GM19025 (cell line): ENCODE data around the gene FBN3.

Source experiments
- ATAC-seq: cut with Tn5 transposase; IDR thresholded peaks from one replicate; pipeline ENCODE4 v1.9.1; 2021; ENCODE audit warnings: mild to moderate bottlenecking, low read depth, moderate library complexity; ENCODE audit not compliant: unreplicated experiment

The FBN3 gene

GRCh38 chr19:8069096-8069973 is 80.1 kb downstream of the FBN3 start:
- no peak for ATAC-seq

- no peak for ATAC-seq
These were observed 83.5 kb downstream of the FBN3 start for GRCh38 chr19:8065875-8066261.

- ATAC-seq, result no peak
These were observed 84.2 kb downstream of the FBN3 start for GRCh38 chr19:8064911-8065874.

GRCh38 chr19:8057545-8058270 is 91.7 kb downstream of the FBN3 start:
- ATAC-seq, result no peak

- ATAC-seq, result no peak
These were observed 92.9 kb downstream of the FBN3 start for GRCh38 chr19:8056533-8056932.

- no peak for ATAC-seq
These were observed 95.2 kb downstream of the FBN3 start for GRCh38 chr19:8054169-8054568.

DNA sequence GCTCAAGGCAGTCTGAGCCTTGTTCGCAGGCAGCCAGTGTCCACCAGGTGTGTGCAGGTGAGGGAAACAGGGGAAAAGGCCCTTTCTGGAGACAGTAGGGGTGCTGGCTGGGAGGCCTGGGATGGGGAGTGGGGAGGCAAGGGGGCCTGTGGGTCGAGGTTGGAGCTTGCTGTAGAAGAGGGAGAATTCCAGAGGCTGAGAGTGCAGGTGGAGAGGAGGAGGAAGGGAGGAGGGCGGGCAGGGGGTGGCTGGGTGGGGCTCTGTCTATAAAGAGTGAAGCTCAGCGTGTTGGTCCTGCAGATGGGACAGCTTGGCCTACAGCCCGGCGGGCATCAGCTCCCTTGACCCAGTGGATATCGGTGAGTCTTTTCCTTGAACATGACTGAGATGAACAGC is 96.9 kb downstream of the FBN3 start, which contains the start of gene CCL25:
CCL25 (plus strand) TSS at position 297 of the 396 bp plus-strand sequence. CDS start 290 bp downstream, outside the sequence.
- no peak for ATAC-seq

GRCh38 chr19:8050274-8051096 is 98.9 kb downstream of the FBN3 start:
- ATAC-seq, result peak; percentile 71

DNA sequence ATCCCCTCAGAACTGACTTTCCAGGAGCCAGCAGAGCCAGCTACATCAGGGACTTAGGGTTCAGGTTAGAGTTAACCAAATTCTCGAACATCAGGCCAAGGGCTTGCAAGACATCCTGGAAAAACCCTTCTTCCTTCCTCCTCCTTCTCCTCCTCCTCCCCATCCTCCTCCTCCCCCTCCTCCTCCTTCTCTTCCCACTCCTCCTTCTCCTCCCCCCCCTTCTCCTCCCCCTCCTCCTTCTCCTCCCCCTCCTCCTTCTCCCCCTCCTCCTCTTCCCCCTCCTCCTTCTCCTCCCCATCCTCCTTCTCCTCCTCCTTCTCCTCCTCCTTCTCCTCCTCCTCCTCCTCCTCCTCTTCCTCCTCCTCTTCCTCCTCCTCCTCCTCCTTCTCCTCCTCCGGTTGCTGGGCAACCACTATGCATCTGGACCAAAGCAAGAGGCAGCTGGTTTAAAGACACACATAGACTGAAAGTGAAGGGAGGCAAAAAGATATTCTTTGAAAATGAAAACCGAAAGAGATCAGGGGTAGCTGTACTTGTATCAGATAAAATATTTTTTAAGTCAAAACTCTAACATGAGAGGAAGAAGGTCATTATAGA is 102.7 kb downstream of the FBN3 start:
- no peak for ATAC-seq

DNA sequence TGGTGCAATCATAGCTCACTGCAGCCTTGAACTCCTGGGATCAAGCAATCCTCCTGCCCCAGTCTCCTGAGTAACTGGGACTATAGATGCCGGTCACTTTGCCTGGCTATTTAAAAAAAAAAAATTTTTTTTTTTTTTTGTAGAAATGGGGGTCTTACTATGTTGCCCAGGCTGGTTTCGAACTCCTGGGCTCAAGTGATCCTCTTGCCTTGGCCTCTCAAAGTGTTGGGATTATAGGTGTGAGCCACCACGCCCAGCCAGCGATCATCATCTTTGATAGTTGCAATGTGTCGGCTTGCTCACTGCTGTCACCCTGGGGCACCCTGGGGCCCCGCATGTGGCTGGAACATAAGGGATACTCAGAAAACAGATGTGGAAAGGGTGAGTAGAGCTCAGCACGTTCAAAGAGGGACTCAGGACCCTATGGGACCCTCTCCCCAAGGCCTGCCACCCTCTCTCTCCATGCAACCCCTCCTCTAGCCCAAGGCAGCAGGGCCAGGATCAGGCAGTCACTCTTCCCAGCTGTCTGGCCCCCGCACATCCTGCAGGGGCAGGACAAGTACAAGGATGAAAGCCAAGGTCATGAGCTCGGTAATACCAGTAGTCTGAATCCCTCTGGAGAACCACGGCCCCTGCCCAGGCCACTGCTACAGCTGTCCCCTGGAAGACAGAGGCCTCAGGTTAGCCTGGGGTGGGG is 103.4 kb downstream of the FBN3 start:
- ATAC-seq, result no peak

DNA sequence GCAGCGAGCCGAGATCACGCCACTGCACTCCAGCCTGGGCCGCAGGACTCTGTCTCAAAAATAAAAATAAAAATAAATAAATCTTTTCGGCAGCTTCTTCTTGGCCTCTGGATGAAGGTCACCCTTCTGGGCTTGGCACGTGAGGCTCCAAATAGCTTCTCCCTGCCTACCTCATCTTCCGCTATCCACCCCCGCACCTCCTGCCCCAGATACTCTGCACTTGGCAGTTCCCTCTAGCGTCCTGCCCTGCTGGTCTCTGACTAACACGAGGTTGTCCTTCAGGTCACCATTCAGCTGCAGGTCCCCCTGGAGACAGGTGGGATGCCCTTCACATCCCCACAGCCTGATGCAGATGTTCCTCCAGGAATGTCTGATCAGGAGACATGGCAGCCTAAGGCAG is 105.4 kb downstream of the FBN3 start:
- ATAC-seq, result no peak

DNA sequence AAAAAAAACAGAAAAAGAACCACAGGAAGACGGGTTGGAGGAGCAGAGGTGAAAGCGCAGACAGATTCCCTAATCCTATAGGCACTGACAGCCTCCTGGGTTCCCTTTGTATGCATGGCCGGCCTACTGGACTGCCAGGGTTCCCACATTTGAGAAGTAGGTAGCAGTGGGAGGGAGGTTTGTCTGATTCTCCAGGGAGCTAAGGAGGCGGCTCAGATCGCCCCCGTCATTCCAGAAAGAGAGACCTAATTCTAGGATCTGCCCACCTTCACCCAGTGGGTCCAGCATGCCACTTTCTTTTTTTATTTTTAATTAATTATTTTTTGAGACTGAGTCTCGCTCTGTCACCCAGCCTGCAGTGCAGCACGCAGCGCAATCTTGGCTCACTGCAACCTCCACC is 106.5 kb downstream of the FBN3 start:
- no peak for ATAC-seq

DNA sequence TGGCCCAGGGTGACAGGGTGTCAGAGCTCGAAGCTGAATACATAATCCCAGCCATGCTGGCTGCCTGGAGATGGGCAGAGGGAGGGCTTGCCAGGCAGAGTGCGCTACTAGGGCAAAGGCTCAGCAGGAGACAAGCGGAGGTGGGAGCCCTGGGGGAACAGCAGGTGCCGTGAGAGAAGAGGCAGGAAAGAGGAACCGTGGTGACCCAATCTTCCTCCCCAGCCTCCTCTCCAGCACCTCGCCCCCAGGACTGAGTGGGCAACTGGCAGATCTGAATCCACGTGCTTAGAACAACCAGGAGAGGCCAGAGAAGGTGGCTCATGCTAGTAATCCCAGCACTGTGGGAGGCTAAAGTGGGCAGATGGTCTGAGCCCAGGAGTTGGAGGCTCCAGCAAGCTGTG is 107.9 kb downstream of the FBN3 start:
- no peak for ATAC-seq

GRCh38 chr19:8039231-8039630 is 110.2 kb downstream of the FBN3 start:
- no peak for ATAC-seq

- no peak for ATAC-seq
These were observed 110.6 kb downstream of the FBN3 start for GRCh38 chr19:8038815-8039214.

GRCh38 chr19:8036434-8037099 is 112.8 kb downstream of the FBN3 start:
- no peak for ATAC-seq

GRCh38 chr19:8034178-8034525 is 115.2 kb downstream of the FBN3 start:
- no peak for ATAC-seq
